Measurements from ENCODE around the gene POU6F1. TPM values are rescaled to one million over a fixed set of nuclear protein-coding genes. Genes with fewer than 3 reads are reported as not detected.

The POU6F1 gene
- total RNA-seq, 1 experiment from 2014 or later = 13.3 TPM

DNA sequence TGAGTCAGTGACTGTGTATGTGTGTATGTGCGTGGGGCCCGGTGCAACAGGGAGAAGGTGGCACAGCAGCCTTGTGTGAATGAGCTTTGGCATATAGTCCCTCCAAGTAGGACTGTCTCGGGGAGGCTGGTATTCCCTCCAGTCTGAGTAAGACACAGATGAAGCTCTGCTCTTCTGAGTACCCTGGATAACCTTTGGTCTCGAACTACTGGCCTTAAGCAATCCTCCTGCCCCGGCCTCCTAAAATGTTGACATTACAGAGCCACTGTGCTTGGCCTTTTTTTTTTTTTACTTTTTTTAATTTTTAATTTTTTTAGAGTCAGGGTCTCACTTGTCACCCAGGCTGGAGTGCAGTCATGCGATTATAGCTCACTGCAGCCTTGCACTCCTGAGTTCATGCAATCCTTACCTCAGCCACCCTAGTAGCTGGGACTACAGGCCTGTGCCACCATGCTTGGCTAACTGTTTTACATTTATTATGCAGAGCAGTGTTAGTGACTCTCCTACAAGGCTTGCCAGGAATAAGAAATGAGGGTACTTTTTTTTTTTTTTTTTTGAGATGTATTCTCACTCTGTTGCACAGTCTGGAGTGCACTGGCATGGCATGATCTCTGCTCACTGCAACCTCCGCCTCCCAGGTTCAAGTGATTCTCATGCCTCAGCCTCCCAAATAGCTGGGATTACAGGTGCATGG lies 11.4 kb upstream of the POU6F1 start:
- H3K27ac Mint-ChIP-seq = no peak overlapping the region; a peak in 1 of 7 replicates

More for the DNA sequence above, 11.4 kb upstream of the POU6F1 start:
- TF ChIP-seq, protein P1, sequence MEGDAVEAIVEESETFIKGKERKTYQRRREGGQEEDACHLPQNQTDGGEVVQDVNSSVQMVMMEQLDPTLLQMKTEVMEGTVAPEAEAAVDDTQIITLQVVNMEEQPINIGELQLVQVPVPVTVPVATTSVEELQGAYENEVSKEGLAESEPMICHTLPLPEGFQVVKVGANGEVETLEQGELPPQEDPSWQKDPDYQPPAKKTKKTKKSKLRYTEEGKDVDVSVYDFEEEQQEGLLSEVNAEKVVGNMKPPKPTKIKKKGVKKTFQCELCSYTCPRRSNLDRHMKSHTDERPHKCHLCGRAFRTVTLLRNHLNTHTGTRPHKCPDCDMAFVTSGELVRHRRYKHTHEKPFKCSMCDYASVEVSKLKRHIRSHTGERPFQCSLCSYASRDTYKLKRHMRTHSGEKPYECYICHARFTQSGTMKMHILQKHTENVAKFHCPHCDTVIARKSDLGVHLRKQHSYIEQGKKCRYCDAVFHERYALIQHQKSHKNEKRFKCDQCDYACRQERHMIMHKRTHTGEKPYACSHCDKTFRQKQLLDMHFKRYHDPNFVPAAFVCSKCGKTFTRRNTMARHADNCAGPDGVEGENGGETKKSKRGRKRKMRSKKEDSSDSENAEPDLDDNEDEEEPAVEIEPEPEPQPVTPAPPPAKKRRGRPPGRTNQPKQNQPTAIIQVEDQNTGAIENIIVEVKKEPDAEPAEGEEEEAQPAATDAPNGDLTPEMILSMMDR (conservative IDR thresholded peaks at IDR 0.05) = no peak
- Histone ChIP-seq H4K91ac (ENCODE audit: insufficient read length, low read depth, low read length) (no peak overlapping the region), H3K4me2 (ENCODE audit: insufficient read depth, insufficient read length, low read length) (no peak overlapping the region), H3K9ac (ENCODE audit: extremely low read depth, insufficient read length, low read length) (no peak overlapping the region), H4K8ac (replicated peaks; ENCODE audit: insufficient read length, low read depth, low read length) (no peak overlapping the region), H4K5ac (ENCODE audit: insufficient read length, low read depth, low read length) (peak overlapping the region; percentile 17), H3K23me2 (ENCODE audit: insufficient read length, low read depth, low read length, poor library complexity, severe bottlenecking) (no peaks in the 10 kb centered on the region), H3K4me1 (ENCODE audit: insufficient read depth, low read length) (no peaks in the 10 kb centered on the region), H2BK12ac (ENCODE audit: insufficient read length, low read depth, low read length) (no peak overlapping the region), H2BK5ac (ENCODE audit: insufficient read length, low read length) (no peak overlapping the region), H3T11ph (ENCODE audit: low read length) (no peak overlapping the region), H3K56ac (ENCODE audit: insufficient read length, low read depth, low read length) (no peak overlapping the region), H3K18ac (ENCODE audit: insufficient read length, low read depth, low read length) (no peak overlapping the region), H3K4ac (ENCODE audit: low read depth, low read length) (no peak overlapping the region), H2AK5ac (ENCODE audit: insufficient read length, low read length) (no peak overlapping the region), H3K27ac (ENCODE audit: insufficient read length, low read depth, low read length) (no peak overlapping the region), H4K20me1 (ENCODE audit: control insufficient read depth, insufficient read depth, insufficient read length) (no peaks in the 10 kb centered on the region), H2BK20ac (ENCODE audit: low read depth, low read length, poor library complexity, severe bottlenecking) (no peak overlapping the region), H3K14ac (ENCODE audit: insufficient read depth, low read length) (no peak overlapping the region), H3K9me3 (ENCODE audit: control insufficient read depth, low read depth, low read length) (no peaks in the 10 kb centered on the region), H3K79me1 (ENCODE audit: insufficient read depth, low read depth, low read length, poor library complexity, severe bottlenecking) (no peaks in the 10 kb centered on the region), H2BK15ac (ENCODE audit: low read depth, low read length) (no peak overlapping the region), H3K27me3 (ENCODE audit: insufficient read depth, low read length) (no peaks in the 10 kb centered on the region), H3K23ac (ENCODE audit: insufficient read length, low read depth, low read length) (no peak overlapping the region), H3K79me2 (ENCODE audit: insufficient read depth, low read length) (no peaks in the 10 kb centered on the region), H2BK120ac (ENCODE audit: low read depth, low read length, poor library complexity, severe bottlenecking) (no peak overlapping the region), H2AFZ (ENCODE audit: low read length) (no peak overlapping the region)
- WGBS (ENCODE audit: extremely low coverage, insufficient read length, low lambda C conversion rate) = no CpG with 5 or more reads among the region's 7 CpGs
- no peak for DNase-seq
- H3K9me3 Mint-ChIP-seq = no peaks in the 10 kb centered on the region
- no peak overlapping the region for H3K4me3 Mint-ChIP-seq
- no peaks in the 10 kb centered on the region for H3K27me3 Mint-ChIP-seq (ENCODE audit: low read depth)
- peaks cover 0 to 7% (median 2%) of the 10 kb centered on the region in 3 experiments; a peak in 2 of 7 replicates for H3K36me3 Mint-ChIP-seq (ENCODE audit: insufficient read depth in 1 of 3, low read depth in 3 of 3)
- 0 out of 4 replicates have a peak, but pooled peaks cover 0 to 2% of the 10 kb centered on the region in 2 experiments for H3K4me1 Mint-ChIP-seq

Data from H9 (cell line).